ENCODE measurements around the gene ZNF629.

GRCh38 chr16:30802936-30803335, 15.9 kb upstream of the ZNF629 start:
- TF ChIP-seq PKNOX1 (IDR thresholded peaks at IDR 0.05), result no peak
- no peak for TF ChIP-seq TARDBP (IDR thresholded peaks at IDR 0.05)
- no peak for TF ChIP-seq HDGF (IDR thresholded peaks at IDR 0.05; ENCODE audit: borderline replicate concordance)
- TF ChIP-seq L3MBTL2 (conservative IDR thresholded peaks at IDR 0.05), result no peak
- no peak for TF ChIP-seq LEF1 (IDR thresholded peaks at IDR 0.05; ENCODE audit: borderline replicate concordance)
- no peak for TF ChIP-seq SP1 (IDR thresholded peaks at IDR 0.05)

All from HEK293T (cell line).